IMR-90 (cell line): ENCODE results near the gene GALM. TPM values are rescaled to one million over a fixed set of nuclear protein-coding genes. Genes with fewer than 3 reads are reported as not detected.

ENCODE experiments used
- ATAC-seq: fragments of 200-7000 bp; cut with Tn5 transposase; 2 replicates; pipeline ENCODE4 v1.9.1; 2020; ENCODE audit warnings: low read depth, mild to moderate bottlenecking, moderate library complexity
- BruUV-seq: library from RNA; stranded (reverse); fragments of 400-500 nt; replicated peaks from 2 replicates; lab custom pipeline; 2021; lab: Mats Ljungman, UMichigan
- CTCF ChIA-PET: fragments of 300-600 bp; formaldehyde crosslinking; extraction: SDS; loops from one replicate; lab custom pipeline; 2021; ENCODE audit warnings: antibody characterized with exemption; lab: Yijun Ruan, JAX
- POLR2A ChIA-PET: fragments of 300-600 bp; sonication (Branson Sonifier 250); formaldehyde crosslinking; loops from one replicate; lab custom pipeline; 2022; ENCODE audit warnings: antibody characterized with exemption; ENCODE audit not compliant: unreplicated experiment; lab: Charles Lee
- DNase-seq: peaks from one replicate; pipeline ENCODE4 v3.0.0; 2013
- H2AFZ ChIP-seq: replicated peaks from 2 replicates; pipeline ENCODE3; 2013; ENCODE audit warnings: low read length, mild to moderate bottlenecking; ENCODE audit not compliant: poor library complexity
- H2AK5ac ChIP-seq: 2 replicates; pipeline ENCODE4 v1.6.1; 2013; ENCODE audit warnings: low read depth, low read length, inconsistent platforms
- H2AK9ac ChIP-seq: replicated peaks from 2 replicates; pipeline ENCODE3; 2013; ENCODE audit warnings: mild to moderate bottlenecking, low read depth, low read length, moderate library complexity; ENCODE audit not compliant: poor library complexity
- H2BK120ac ChIP-seq: 2 replicates; pipeline ENCODE4 v1.6.1; 2013; ENCODE audit warnings: low read depth, low read length, inconsistent platforms
- H2BK15ac ChIP-seq: 3 replicates; pipeline ENCODE4 v1.6.1; 2013; ENCODE audit warnings: low read depth, low read length, inconsistent platforms
- H2BK20ac ChIP-seq: 2 replicates; pipeline ENCODE4 v1.6.1; 2013; ENCODE audit warnings: low read depth, mild to moderate bottlenecking, inconsistent platforms, low read length, moderate library complexity
- H2BK5ac ChIP-seq: 2 replicates; pipeline ENCODE4 v1.6.1; 2013; ENCODE audit warnings: mild to moderate bottlenecking, low read depth, low read length, inconsistent platforms; ENCODE audit not compliant: poor library complexity, severe bottlenecking
- H3K14ac ChIP-seq: replicated peaks from 2 replicates; pipeline ENCODE4 v1.6.1; 2013; ENCODE audit warnings: low read depth, low read length, inconsistent platforms
- H3K18ac ChIP-seq: 2 replicates; pipeline ENCODE4 v1.6.1; 2013; ENCODE audit warnings: low read depth, low read length, control low read depth
- H3K23ac ChIP-seq: 2 replicates; pipeline ENCODE4 v1.6.1; 2013; ENCODE audit warnings: low read depth, low read length, inconsistent platforms
- H3K27ac ChIP-seq: 2 replicates; pipeline ENCODE4 v1.5.1; 2013; ENCODE audit warnings: mild to moderate bottlenecking, control low read depth, low read length; ENCODE audit not compliant: insufficient read depth
- H3K27me3 ChIP-seq: 2 replicates; pipeline ENCODE4 v1.6.1; 2013; ENCODE audit warnings: low read length; ENCODE audit not compliant: control insufficient read depth, insufficient read depth
- H3K36me3 ChIP-seq: 2 replicates; pipeline ENCODE4 v1.6.1; 2013; ENCODE audit warnings: low read length, mixed read lengths; ENCODE audit not compliant: control insufficient read depth, insufficient read depth
- H3K4ac ChIP-seq: 2 replicates; pipeline ENCODE4 v1.6.1; 2013; ENCODE audit warnings: low read depth, low read length, inconsistent platforms
- H3K4me1 ChIP-seq: 2 replicates; pipeline ENCODE4 v1.6.1; 2013; ENCODE audit warnings: low read length, mixed read lengths; ENCODE audit not compliant: control insufficient read depth, insufficient read depth
- H3K4me2 ChIP-seq: 2 replicates; pipeline ENCODE4 v1.6.1; 2013; ENCODE audit warnings: low read depth, mild to moderate bottlenecking, control low read depth, low read length, moderate library complexity
- H3K4me3 ChIP-seq: 2 replicates; pipeline ENCODE4 v1.5.1; 2013; ENCODE audit warnings: low read depth, mild to moderate bottlenecking, control low read depth, low read length, moderate library complexity; ENCODE audit not compliant: insufficient read depth
- H3K56ac ChIP-seq: 2 replicates; pipeline ENCODE4 v1.6.1; 2013; ENCODE audit warnings: low read length, inconsistent platforms; ENCODE audit not compliant: insufficient read depth; ENCODE audit errors: extremely low read depth
- H3K79me1 ChIP-seq, 2 experiments: 2 replicates each; pipeline ENCODE4 v1.6.1; 2013; ENCODE audit warnings: low read length in 2 of 2, inconsistent platforms in 1 of 2, low read depth in 1 of 2
- H3K9ac ChIP-seq: 2 replicates; pipeline ENCODE4 v1.6.1; 2013; ENCODE audit warnings: low read depth, low read length, control low read depth
- H3K9me1 ChIP-seq: 2 replicates; pipeline ENCODE4 v1.6.1; 2013; ENCODE audit warnings: low read length, inconsistent platforms; ENCODE audit not compliant: insufficient read depth
- H3K9me3 ChIP-seq: 2 replicates; pipeline ENCODE4 v1.6.1; 2013; ENCODE audit warnings: low read length; ENCODE audit not compliant: control insufficient read depth, insufficient read depth
- H4K20me1 ChIP-seq: 2 replicates; pipeline ENCODE4 v1.6.1; 2013; ENCODE audit warnings: low read length, inconsistent platforms; ENCODE audit not compliant: insufficient read depth
- H4K5ac ChIP-seq: 2 replicates; pipeline ENCODE4 v1.6.1; 2013; ENCODE audit warnings: mild to moderate bottlenecking, low read depth, low read length, control low read depth
- H4K8ac ChIP-seq, 2 experiments: 2 replicates each; pipeline ENCODE4 v1.6.1; 2013; ENCODE audit warnings: low read depth in 2 of 2, low read length in 2 of 2, control low read depth in 1 of 2, inconsistent platforms in 1 of 2
- H4K91ac ChIP-seq: 2 replicates; pipeline ENCODE4 v1.6.1; 2013; ENCODE audit warnings: low read depth, low read length, inconsistent platforms; ENCODE audit not compliant: insufficient read depth
- BHLHE40 ChIP-seq: fragments of 150-350 bp; IDR thresholded peaks from 2 replicates; pipeline ENCODE4 v1.6.1; 2016; ENCODE audit warnings: mild to moderate bottlenecking, low read depth, low read length
- CEBPB ChIP-seq: IDR thresholded peaks from 2 replicates; pipeline ENCODE4 v1.6.1; 2012; ENCODE audit warnings: low read depth, low read length, improper control_type of control experiment
- CHD1 ChIP-seq: IDR thresholded peaks from 2 replicates; pipeline ENCODE4 v1.6.1; 2012; ENCODE audit warnings: low read depth, low read length, improper control_type of control experiment
- CTCF ChIP-seq: conservative IDR thresholded peaks from 2 replicates; pipeline ENCODE4 v1.5.1; 2012; ENCODE audit warnings: mild to moderate bottlenecking, low read depth, low read length, improper control_type of control experiment
- ELK1 ChIP-seq: fragments of 150-350 bp; IDR thresholded peaks from 2 replicates; pipeline ENCODE4 v1.6.1; 2016; ENCODE audit warnings: low read depth, mild to moderate bottlenecking, low read length, moderate library complexity, borderline replicate concordance
- FOS ChIP-seq: fragments of 150-350 bp; IDR thresholded peaks from 2 replicates; pipeline ENCODE4 v1.6.1; 2016; ENCODE audit warnings: low read depth, low read length
- MAFK ChIP-seq: IDR thresholded peaks from 2 replicates; pipeline ENCODE4 v1.6.1; 2012; ENCODE audit warnings: low read depth, low read length, improper control_type of control experiment
- MAZ ChIP-seq: IDR thresholded peaks from 2 replicates; pipeline ENCODE4 v1.6.1; 2012; ENCODE audit warnings: low read depth, mild to moderate bottlenecking, low read length, improper control_type of control experiment, moderate library complexity, borderline replicate concordance
- MXI1 ChIP-seq: IDR thresholded peaks from 2 replicates; pipeline ENCODE4 v1.6.1; 2012; ENCODE audit warnings: low read depth, mild to moderate bottlenecking, low read length, moderate library complexity, borderline replicate concordance
- NFE2L2 ChIP-seq: fragments of 150-350 bp; IDR thresholded peaks from 2 replicates; pipeline ENCODE4 v1.6.1; 2016; ENCODE audit warnings: low read depth, mild to moderate bottlenecking, low read length
- POLR2A ChIP-seq: IDR thresholded peaks from 2 replicates; pipeline ENCODE4 v1.6.1; 2012; ENCODE audit warnings: mild to moderate bottlenecking, low read depth, low read length
- RAD21 ChIP-seq: IDR thresholded peaks from 2 replicates; pipeline ENCODE4 v1.6.1; 2012; ENCODE audit warnings: low read length, improper control_type of control experiment
- RCOR1 ChIP-seq: IDR thresholded peaks from 2 replicates; pipeline ENCODE4 v1.6.1; 2012; ENCODE audit warnings: mild to moderate bottlenecking, low read length, improper control_type of control experiment; ENCODE audit not compliant: insufficient replicate concordance
- RFX5 ChIP-seq: IDR thresholded peaks from 2 replicates; pipeline ENCODE4 v1.8.0; 2012; ENCODE audit warnings: low read depth, mild to moderate bottlenecking, low read length, moderate library complexity
- SMC3 ChIP-seq: fragments of 150-350 bp; IDR thresholded peaks from 2 replicates; pipeline ENCODE4 v1.6.1; 2016; ENCODE audit warnings: low read depth, mild to moderate bottlenecking, antibody characterized with exemption, low read length, moderate library complexity
- WGBS, 2 experiments: methylation state at CpG; one replicate each; pipeline versions ENCODE4 v1.1.5 to v1.1.7; 2013; ENCODE audit warnings: missing lambda C conversion rate in 2 of 2; ENCODE audit not compliant: insufficient read length in 1 of 2; ENCODE audit errors: extremely low coverage in 2 of 2; 5-methylcytosine and 5-hydroxymethylcytosine counted together
- dilution Hi-C: fragments of 300-500 bp; cut with HindIII; formaldehyde crosslinking; loops from one replicate; pipeline ENCODE4 v1.14.3; 2018; ENCODE audit warnings: low sequenced_read_pairs; ENCODE audit not compliant: unreplicated experiment
- in situ Hi-C: fragments of 300-500 bp; cut with MboI; formaldehyde crosslinking; loops from 3 replicates; pipeline ENCODE4 v1.14.3; 2019; ENCODE audit warnings: low sequenced_read_pairs, inconsistent platforms, mixed read lengths
- intact Hi-C: fragments of 100-400 bp; cut with micrococcal nuclease; formaldehyde crosslinking; loops from 2 replicates; pipeline ENCODE4 v1.10.0; 2022
- polyA plus RNA-seq, 3 experiments: library from polyadenylated mRNA; depleted of rRNA; stranded (reverse); fragments of >200 nt; gene quantifications; 2 replicates each; pipeline ENCODE4 v1.2.3, GENCODE V29; 2012; ENCODE audit warnings: low replicate concordance in 1 of 3
- total RNA-seq: library from RNA; depleted of rRNA; stranded (reverse); fragments of >200 nt; gene quantifications from 2 replicates; pipeline ENCODE4 v1.2.3, GENCODE V29; 2012

The GALM gene
- total and polyA plus RNA-seq, 2 of the 4 experiments (the other 2 are of a cell fraction) = 12.1 to 24.2 TPM

- 0 out of 2 replicates have a peak, but pooled peaks cover 13% of the 10 kb centered on the region for H3K9me1 ChIP-seq
- intact Hi-C loops = loop anchor here (1.0 kb wide), 2 partner anchors 26 to 50 kb away; partner anchors contain the start of gene GALM
- H2AK9ac ChIP-seq = no peak overlapping the region
- no peak overlapping the region for H3K4me3 ChIP-seq
- H2AFZ ChIP-seq = no peak overlapping the region
- in situ Hi-C loops = no loop called here
- dilution Hi-C loops = no loop called here
- no TSS peak for BruUV-seq
- no CpG with 5 or more reads among the region's 6 CpGs for WGBS, 2 experiments
- H4K5ac ChIP-seq = peak overlapping the region; percentile 54; the same call in 1 of the 2 replicates
- no peaks in the 10 kb centered on the region for H3K27me3 ChIP-seq
- peaks cover 9% of the 10 kb centered on the region for H3K4me1 ChIP-seq
- no peak overlapping the region; the same call in 1 of the 2 replicates for H3K56ac ChIP-seq
- peaks cover 0 to 5% of the 10 kb centered on the region in 2 experiments; a peak in 1 of 4 replicates for H3K79me1 ChIP-seq
- 0 out of 2 replicates have a peak, but pooled peaks cover 4% of the 10 kb centered on the region for H4K20me1 ChIP-seq
- peak overlapping the region; percentile 66; the same call in 1 of the 2 replicates for H4K91ac ChIP-seq
- peak overlapping the region; percentile 68; the same call in 1 of the 2 replicates for H3K23ac ChIP-seq
- peak overlapping the region; percentile 67; the same call in 1 of the 2 replicates for H3K14ac ChIP-seq
- H2AK5ac ChIP-seq = peak overlapping the region; percentile 59; the same call in 1 of the 2 replicates
- H3K9ac ChIP-seq = peak overlapping the region; percentile 54; the same call in 1 of the 2 replicates
- H4K8ac ChIP-seq = peak overlapping the region; percentile 61 to 70
- peak overlapping the region; percentile 28; the same call in 1 of the 3 replicates for H2BK15ac ChIP-seq
- H2BK5ac ChIP-seq = peak overlapping the region; percentile 56
- DNase-seq = peak; percentile 91
- ChIA-PET CTCF (interaction anchor here (1.3 kb wide), 1 partner anchor 115 kb away, joined by 6 read pairs; no protein-coding TSS in a partner anchor), POLR2A (no interaction called here)
- H2BK120ac ChIP-seq = peak overlapping the region; percentile 56
- no peaks in the 10 kb centered on the region for H3K36me3 ChIP-seq
- peak overlapping the region; percentile 81; the same call in 1 of the 2 replicates for H3K18ac ChIP-seq
- peak overlapping the region; percentile 92; the same call in 1 of the 2 replicates for H3K27ac ChIP-seq
- peak; percentile 80 for ATAC-seq
- H3K4ac ChIP-seq = peak overlapping the region; percentile 56; the same call in 1 of the 2 replicates
- H3K9me3 ChIP-seq = no peaks in the 10 kb centered on the region
- peak overlapping the region; percentile 32; the same call in 1 of the 2 replicates for H3K4me2 ChIP-seq
- peak overlapping the region; percentile 86 for H2BK20ac ChIP-seq
- TF ChIP-seq RCOR1 (no peak), ELK1 (no peak), MAFK (no peak), CHD1 (no peak), MAZ (no peak), SMC3 (no peak), RAD21 (0 out of 2 replicates have a peak, but pooled peaks have one; percentile 13), BHLHE40 (no peak), CTCF (peak; percentile 15; the same call in 1 of the 2 replicates), POLR2A (no peak), MXI1 (no peak), RFX5 (no peak), NFE2L2 (peak; percentile 83; the same call in 1 of the 2 replicates), FOS (no peak), CEBPB (peak; percentile 85)
Measured at GRCh38 chr2:38716185-38716584, 50.3 kb downstream of the GALM start.
